ENCODE measurements around the gene SATB2. TPM values are rescaled to one million over a fixed set of nuclear protein-coding genes. Genes with fewer than 3 reads are reported as not detected.
A peak's percentile ranks its signal among the peaks of the same experiment; 100 is the strongest.

The SATB2 gene
- total and polyA plus RNA-seq, 2 donors from 2014 or later: 1.3 to 17.5 TPM

GRCh38 chr2:199459286-199460100 lies 1.8 kb upstream of the SATB2 start:
- Histone ChIP-seq H3K4me1 (ENCODE audit: control insufficient read depth in 2 of 3, insufficient read depth in 2 of 3, low read depth in 1 of 3, low read length in 3 of 3) (peaks cover 0 to 18% (median 13%) of the 10 kb centered on the region in 3 donors), H3K36me3 (ENCODE audit: control insufficient read depth in 2 of 3, insufficient read depth in 3 of 3, low read length in 3 of 3) (no peaks in the 10 kb centered on the region), H3K27ac (ENCODE audit: low read depth in 2 of 2, low read length in 2 of 2) (peak overlapping the region; percentile 23 to 74), H3K27me3 (ENCODE audit: control insufficient read depth, insufficient read depth, low read length) (peaks cover 50% of the 10 kb centered on the region), H3K9ac (ENCODE audit: low read length in 3 of 3) (peak overlapping the region; percentile 63 to 81 (median 65)), H3K9me3 (ENCODE audit: control insufficient read depth in 2 of 3, insufficient read depth in 1 of 3, low read length in 3 of 3) (no peaks in the 10 kb centered on the region), H3K4me3 (ENCODE audit: low read length in 3 of 3) (peak overlapping the region; percentile 82 to 97 (median 93))
- intact Hi-C loops (cut with DNase I): no loop called here
- peak; percentile 17 for TF ChIP-seq CTCF (IDR thresholded peaks at IDR 0.05; ENCODE audit: borderline replicate concordance, extremely low read depth, insufficient read depth)
- FAIRE-seq (no peak), DNase-seq (peak; percentile 94 to 97 (median 95))

- TF ChIP-seq CTCF (IDR thresholded peaks at IDR 0.05; ENCODE audit: borderline replicate concordance, extremely low read depth, insufficient read depth): no peak
- H3K9ac ChIP-seq (ENCODE audit: low read length in 3 of 3): peak overlapping the region in 2 of 3 donors; percentile 63 to 81
- H3K9me3 ChIP-seq (ENCODE audit: control insufficient read depth in 2 of 3, insufficient read depth in 1 of 3, low read length in 3 of 3): no peaks in the 10 kb centered on the region
- peak overlapping the region; percentile 82 to 97 (median 93) for H3K4me3 ChIP-seq (ENCODE audit: low read length in 3 of 3)
- FAIRE-seq (no peak), DNase-seq (no peak)
- no peaks in the 10 kb centered on the region for H3K36me3 ChIP-seq (ENCODE audit: control insufficient read depth in 2 of 3, insufficient read depth in 3 of 3, low read length in 3 of 3)
- H3K27ac ChIP-seq (ENCODE audit: low read depth in 2 of 2, low read length in 2 of 2): peak overlapping the region; percentile 15 to 63
- H3K4me1 ChIP-seq (ENCODE audit: control insufficient read depth in 2 of 3, insufficient read depth in 2 of 3, low read depth in 1 of 3, low read length in 3 of 3): peaks cover 0 to 18% (median 13%) of the 10 kb centered on the region in 3 donors
- H3K27me3 ChIP-seq (ENCODE audit: control insufficient read depth, insufficient read depth, low read length): peaks cover 54% of the 10 kb centered on the region
- intact Hi-C loops (cut with DNase I): no loop called here
Measured at GRCh38 chr2:199458806-199459285, 1.1 kb upstream of the SATB2 start.

GRCh38 chr2:199458009-199458805 lies 468 bp upstream of the SATB2 start:
- DNase-seq (peak in 4 of 5 donors; percentile 41 to 83 (median 62)), FAIRE-seq (no peak)
- Histone ChIP-seq H3K36me3 (ENCODE audit: control insufficient read depth in 2 of 3, insufficient read depth in 3 of 3, low read length in 3 of 3) (no peaks in the 10 kb centered on the region), H3K9ac (ENCODE audit: low read length in 3 of 3) (no peak overlapping the region), H3K27ac (ENCODE audit: low read depth in 2 of 2, low read length in 2 of 2) (peak overlapping the region; percentile 15 to 63), H3K9me3 (ENCODE audit: control insufficient read depth in 2 of 3, insufficient read depth in 1 of 3, low read length in 3 of 3) (no peaks in the 10 kb centered on the region), H3K4me3 (ENCODE audit: low read length in 3 of 3) (peak overlapping the region in 2 of 3 donors; percentile 93 to 97), H3K27me3 (ENCODE audit: control insufficient read depth, insufficient read depth, low read length) (peaks cover 51% of the 10 kb centered on the region), H3K4me1 (ENCODE audit: control insufficient read depth in 2 of 3, insufficient read depth in 2 of 3, low read depth in 1 of 3, low read length in 3 of 3) (peaks cover 0 to 15% (median 10%) of the 10 kb centered on the region in 3 donors)
- TF ChIP-seq CTCF (IDR thresholded peaks at IDR 0.05; ENCODE audit: borderline replicate concordance, extremely low read depth, insufficient read depth): no peak
- intact Hi-C loops (cut with DNase I): no loop called here

All from kidney (tissue), 14 donors.